ENCODE data around the gene TRIM28. TPM values are rescaled to one million over a fixed set of nuclear protein-coding genes. Genes with fewer than 3 reads are reported as not detected.

TRIM28 gene
- total RNA-seq, 1 donor from 2014 or later, result 1,000 TPM

DNA sequence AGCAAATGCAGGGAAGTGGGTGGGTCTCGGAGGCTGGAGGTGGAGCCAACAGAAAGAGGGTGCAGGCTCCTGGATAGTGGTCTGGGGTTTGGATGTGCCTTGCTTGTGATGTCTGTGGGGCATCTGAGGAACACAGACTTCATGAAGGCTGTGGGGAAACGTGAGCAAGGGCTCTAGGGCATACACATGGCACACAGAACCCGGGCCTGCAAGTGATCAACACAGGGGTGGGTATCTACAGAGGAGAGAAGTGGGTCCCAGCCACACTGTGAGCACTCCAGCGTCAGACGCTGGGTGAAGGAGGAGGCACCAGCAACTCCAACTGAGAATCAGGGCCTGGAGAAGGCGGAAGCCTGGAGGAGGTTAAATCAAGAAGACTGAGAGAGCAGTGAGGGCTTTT is 20.0 kb downstream of the TRIM28 start:
- peaks cover 4% of the 10 kb centered on the region for H3K27me3 Mint-ChIP-seq (ENCODE audit: low read depth)
- peaks cover 10% of the 10 kb centered on the region for H3K36me3 Mint-ChIP-seq (ENCODE audit: low read depth)
- TF ChIP-seq, protein P1, sequence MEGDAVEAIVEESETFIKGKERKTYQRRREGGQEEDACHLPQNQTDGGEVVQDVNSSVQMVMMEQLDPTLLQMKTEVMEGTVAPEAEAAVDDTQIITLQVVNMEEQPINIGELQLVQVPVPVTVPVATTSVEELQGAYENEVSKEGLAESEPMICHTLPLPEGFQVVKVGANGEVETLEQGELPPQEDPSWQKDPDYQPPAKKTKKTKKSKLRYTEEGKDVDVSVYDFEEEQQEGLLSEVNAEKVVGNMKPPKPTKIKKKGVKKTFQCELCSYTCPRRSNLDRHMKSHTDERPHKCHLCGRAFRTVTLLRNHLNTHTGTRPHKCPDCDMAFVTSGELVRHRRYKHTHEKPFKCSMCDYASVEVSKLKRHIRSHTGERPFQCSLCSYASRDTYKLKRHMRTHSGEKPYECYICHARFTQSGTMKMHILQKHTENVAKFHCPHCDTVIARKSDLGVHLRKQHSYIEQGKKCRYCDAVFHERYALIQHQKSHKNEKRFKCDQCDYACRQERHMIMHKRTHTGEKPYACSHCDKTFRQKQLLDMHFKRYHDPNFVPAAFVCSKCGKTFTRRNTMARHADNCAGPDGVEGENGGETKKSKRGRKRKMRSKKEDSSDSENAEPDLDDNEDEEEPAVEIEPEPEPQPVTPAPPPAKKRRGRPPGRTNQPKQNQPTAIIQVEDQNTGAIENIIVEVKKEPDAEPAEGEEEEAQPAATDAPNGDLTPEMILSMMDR (conservative IDR thresholded peaks at IDR 0.05), result no peak
- no peak for DNase-seq (ENCODE audit: low read depth, low spot score)
- H3K27ac Mint-ChIP-seq (ENCODE audit: unreplicated experiment), result peak overlapping the region; percentile 83
- H3K9me3 Mint-ChIP-seq, result no peaks in the 10 kb centered on the region
- H3K4me3 Mint-ChIP-seq, result peak overlapping the region; percentile 69
- peaks cover 22% of the 10 kb centered on the region for H3K4me1 Mint-ChIP-seq

DNA sequence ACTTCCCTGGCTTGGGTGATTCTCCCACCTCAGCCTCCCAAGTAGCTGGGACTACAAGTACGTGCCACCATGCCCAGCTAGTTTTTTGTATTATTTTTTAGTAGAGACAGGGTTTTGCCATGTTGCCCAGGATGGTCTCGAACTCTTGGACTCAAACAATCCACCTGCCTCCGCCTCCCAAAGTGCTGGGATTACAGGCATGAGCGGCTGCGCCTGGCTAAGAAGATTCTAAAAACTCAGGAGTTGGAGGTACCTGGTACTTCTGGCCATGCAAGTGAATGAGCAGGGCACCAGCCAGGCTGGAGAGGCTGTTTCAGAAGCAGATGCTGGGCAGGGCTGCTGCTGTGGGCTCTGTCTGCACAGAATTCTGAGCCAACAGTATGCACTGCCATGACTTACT is 23.1 kb downstream of the TRIM28 start:
- peaks cover 7% of the 10 kb centered on the region for H3K36me3 Mint-ChIP-seq (ENCODE audit: low read depth)
- no peak for DNase-seq (ENCODE audit: low read depth, low spot score)
- peaks cover 10% of the 10 kb centered on the region for H3K4me1 Mint-ChIP-seq
- no peak overlapping the region for H3K27ac Mint-ChIP-seq (ENCODE audit: unreplicated experiment)
- H3K27me3 Mint-ChIP-seq (ENCODE audit: low read depth), result no peaks in the 10 kb centered on the region
- TF ChIP-seq, protein P1 (conservative IDR thresholded peaks at IDR 0.05), result no peak
- H3K4me3 Mint-ChIP-seq, result no peak overlapping the region
- no peaks in the 10 kb centered on the region for H3K9me3 Mint-ChIP-seq

DNA sequence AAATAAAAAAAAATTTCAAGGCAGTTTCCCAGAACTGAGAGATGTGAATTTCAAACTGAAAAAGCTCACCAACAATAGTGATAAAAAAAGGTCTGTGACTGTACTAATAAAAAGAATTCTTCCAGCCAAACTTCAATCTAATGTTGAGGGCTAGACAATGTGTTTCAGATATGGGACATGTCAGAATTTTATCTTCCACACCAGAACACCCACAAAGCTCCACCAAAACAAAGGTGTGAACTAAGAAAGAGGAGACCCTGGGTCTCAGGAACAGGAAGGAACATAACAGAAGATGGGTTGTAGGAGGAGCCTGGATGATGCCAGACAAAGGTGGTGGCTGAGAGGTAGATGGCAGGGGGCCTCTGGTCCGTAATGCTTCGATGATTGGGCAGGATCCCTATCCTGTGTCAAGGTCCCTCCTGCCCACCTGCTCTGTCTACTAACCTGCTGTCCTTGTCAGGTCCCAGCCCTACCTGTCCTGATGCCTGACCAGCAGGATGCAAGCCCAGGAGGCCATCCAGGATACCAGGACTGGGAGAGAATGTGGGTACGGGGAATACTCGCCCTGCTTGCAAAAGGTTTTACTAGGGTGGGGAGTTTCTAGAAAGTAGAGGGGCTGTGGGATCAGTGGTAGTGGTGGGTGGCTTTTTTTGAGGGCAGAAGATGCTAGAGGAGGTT is 24.7 kb downstream of the TRIM28 start:
- H3K4me1 Mint-ChIP-seq, result peaks cover 23% of the 10 kb centered on the region
- peaks cover 6% of the 10 kb centered on the region for H3K27me3 Mint-ChIP-seq (ENCODE audit: low read depth)
- peaks cover 5% of the 10 kb centered on the region for H3K36me3 Mint-ChIP-seq (ENCODE audit: low read depth)
- TF ChIP-seq, protein P1 (conservative IDR thresholded peaks at IDR 0.05), result no peak
- no peaks in the 10 kb centered on the region for H3K9me3 Mint-ChIP-seq
- DNase-seq (ENCODE audit: low read depth, low spot score), result no peak
- peak overlapping the region; percentile 69 for H3K4me3 Mint-ChIP-seq
- H3K27ac Mint-ChIP-seq (ENCODE audit: unreplicated experiment), result no peak overlapping the region

DNA sequence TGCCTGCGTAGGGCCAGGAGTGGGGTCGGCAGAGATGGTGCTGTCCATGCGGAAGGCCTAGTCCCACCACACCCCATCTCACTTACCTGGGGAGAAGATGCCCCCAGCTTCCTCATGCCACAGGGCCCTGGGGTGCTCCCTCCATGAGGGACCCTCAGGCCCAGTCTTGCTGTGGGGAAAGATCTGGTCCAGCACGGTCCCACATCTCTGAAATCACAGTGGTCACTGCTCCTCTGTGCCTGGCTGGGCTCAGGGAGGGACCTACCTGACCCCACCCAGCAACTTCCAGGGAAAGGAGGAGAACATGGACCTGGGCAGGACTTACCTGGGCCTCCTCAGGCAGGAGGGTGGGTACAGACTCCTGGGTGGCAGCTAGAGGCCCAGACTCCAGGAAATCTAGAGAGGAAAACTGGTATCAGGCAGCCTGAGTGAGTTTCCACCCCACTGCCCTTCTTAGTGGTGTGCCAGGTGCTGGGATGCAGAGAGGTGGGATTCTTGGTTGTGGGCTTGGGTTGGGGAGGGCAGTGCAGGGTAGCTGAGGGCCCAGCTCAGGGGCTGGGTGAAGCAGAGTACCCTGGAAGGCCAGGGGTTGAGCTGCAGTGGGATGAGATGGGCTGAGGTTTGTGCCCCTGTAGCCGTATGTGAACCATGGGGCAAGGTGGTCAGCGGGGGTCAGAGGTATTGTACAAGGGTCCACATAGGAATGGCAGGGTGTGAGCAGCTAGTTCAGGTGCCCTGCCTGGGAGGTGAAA is 25.5 kb downstream of the TRIM28 start:
- Mint-ChIP-seq H3K36me3 (ENCODE audit: low read depth) (no peaks in the 10 kb centered on the region), H3K27ac (ENCODE audit: unreplicated experiment) (no peak overlapping the region), H3K4me1 (peaks cover 27% of the 10 kb centered on the region), H3K4me3 (peak overlapping the region; percentile 62), H3K27me3 (ENCODE audit: low read depth) (peaks cover 6% of the 10 kb centered on the region), H3K9me3 (no peaks in the 10 kb centered on the region)
- TF ChIP-seq, protein P1 (conservative IDR thresholded peaks at IDR 0.05), result no peak
- no peak for DNase-seq (ENCODE audit: low read depth, low spot score)

DNA sequence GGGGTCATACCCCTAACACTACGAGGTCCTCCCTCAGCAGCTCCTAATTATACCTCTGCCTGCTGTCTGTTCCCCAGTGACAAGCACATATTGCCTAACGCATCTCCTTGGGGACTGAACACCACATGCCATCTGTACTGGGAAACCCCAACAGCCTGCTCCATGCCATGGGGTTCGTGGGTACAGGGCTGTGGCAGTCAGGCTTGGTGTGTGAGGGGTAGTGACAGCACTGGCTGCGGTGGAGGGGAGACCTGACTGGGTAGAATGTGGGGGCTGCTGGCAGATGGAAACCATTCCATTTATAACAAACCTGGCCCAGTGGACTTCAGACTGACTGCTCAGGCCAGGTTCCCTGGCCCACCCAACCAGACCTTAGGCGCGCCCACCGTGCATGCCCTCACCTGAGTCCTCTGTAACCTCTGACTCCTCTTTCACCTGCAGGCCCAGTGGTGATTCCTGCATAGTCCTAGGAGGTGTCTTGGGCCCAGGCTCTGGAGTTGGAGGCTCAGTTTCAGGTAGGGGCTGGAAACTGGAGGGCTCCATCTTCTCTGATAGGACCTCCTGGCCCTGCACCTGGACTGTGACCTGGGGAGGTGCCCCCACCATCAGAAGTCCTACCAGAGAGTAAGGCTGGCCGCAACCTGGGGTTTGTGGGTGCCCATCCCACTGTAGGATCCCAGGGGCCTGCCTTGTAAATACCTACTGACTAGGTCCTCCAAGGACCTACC is 26.2 kb downstream of the TRIM28 start:
- no peaks in the 10 kb centered on the region for H3K9me3 Mint-ChIP-seq
- H3K36me3 Mint-ChIP-seq (ENCODE audit: low read depth), result no peaks in the 10 kb centered on the region
- H3K27ac Mint-ChIP-seq (ENCODE audit: unreplicated experiment), result peak overlapping the region; percentile 84
- H3K27me3 Mint-ChIP-seq (ENCODE audit: low read depth), result peaks cover 6% of the 10 kb centered on the region
- H3K4me1 Mint-ChIP-seq, result peaks cover 31% of the 10 kb centered on the region
- DNase-seq (ENCODE audit: low read depth, low spot score), result no peak
- H3K4me3 Mint-ChIP-seq, result peak overlapping the region; percentile 62
- TF ChIP-seq, protein P1 (conservative IDR thresholded peaks at IDR 0.05), result no peak

Measured in neural crest cell (in vitro differentiated cells).